HG03342 (cell line): Measurements from ENCODE around the gene MYRFL.

Source experiments
- ATAC-seq: cut with Tn5 transposase; IDR thresholded peaks from one replicate; pipeline ENCODE4 v1.9.1; 2021; ENCODE audit warnings: mild to moderate bottlenecking, moderate library complexity; ENCODE audit not compliant: unreplicated experiment

MYRFL gene

DNA sequence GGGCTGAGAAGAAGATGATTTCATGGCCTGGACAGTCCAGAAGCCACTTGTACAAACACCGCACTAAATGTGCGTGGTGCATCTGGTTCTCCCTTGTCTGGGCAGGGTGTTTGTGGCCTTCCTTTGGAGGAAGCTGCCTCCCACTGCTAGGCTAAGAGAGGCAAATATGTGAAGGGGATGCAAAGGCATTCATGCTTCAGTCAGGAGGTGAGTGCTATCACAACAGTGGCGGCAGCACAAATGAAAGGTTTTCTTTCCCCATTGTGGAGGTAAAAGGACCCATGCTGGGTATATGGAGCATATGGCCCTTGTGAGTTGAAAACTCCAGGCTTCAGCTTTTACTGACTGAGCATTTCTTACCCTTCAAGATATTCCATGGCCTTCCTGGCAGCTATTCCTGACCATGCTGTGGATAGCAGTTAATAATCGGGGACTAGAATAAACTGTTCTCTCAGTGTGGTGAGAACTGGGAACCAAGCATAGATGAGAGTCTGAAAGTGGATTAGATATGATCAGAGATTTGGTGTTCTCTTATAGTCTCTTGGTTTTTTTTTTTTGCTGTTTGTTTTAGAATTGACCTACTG lies 69.9 kb downstream of the MYRFL start:
- ATAC-seq: no peak

DNA sequence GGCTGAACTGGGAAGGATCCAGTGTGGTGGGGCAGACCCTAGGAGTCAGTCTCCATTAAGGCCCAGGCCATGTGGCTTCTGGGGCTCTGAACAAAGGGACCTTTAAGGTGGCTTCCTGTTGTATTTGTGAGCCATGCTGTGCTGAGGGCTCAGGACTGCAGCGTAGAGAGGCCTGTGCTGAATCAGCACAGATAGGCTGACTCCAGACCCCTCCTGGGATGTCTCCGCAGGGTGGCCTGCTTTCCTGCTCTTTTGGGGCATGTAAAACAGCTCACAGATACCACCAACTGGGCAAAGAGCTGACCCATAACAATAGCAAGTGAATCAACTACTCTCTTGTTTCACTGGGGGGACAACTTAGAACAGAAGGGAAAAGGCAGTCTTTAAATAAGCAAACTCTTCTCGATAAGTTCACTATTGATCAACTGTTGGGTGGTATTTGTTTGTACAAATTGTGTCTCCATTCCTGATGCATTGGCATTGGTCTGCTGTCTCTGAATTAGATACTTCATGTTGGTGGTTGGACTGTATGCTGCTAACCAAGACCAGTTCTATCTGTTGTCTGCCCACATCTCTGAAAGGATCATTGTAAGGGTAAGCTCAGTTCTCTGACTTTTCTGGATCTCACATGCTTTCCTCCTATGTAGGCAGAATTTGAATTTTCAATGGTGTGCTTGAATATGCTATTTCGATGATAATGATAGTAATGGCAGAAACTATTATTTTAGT lies 71.8 kb downstream of the MYRFL start:
- no peak for ATAC-seq

DNA sequence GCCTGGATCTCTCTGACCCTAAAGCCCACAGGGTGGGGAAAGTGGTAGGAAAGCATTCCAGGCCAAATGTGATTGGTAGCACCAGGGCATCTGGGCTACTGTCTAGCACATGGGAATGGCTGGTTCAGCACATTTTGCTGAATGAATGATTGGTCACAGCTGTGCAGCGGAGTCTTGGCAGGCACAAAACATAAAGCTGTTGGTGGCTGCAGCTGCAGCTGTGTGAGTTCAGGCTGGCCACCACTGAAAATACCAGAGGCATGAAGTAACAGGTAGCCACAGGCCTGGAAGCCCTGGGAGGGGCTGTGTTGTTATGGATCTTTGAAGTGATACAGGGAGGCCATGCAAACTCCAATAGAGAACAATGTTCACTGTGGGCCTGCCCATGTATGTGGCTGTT lies 72.7 kb downstream of the MYRFL start:
- no peak for ATAC-seq

DNA sequence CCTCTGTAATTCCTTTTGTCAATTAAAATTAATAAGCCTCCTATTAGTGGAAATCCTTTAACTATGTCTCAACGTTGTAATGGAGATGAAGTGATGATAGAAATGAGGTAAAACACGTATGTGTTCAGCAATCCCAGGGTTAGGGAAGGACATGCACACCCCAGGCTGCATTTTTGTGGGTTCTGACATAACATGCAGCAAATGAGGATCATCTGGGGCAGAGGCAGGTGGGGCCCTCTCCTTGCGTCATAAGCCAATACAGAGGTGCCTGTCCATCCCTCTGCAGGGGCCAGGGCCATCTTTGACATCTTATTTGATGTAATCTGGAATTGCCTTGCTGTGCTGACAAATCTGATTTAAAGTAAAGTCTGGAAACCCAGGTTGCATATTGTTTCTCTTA lies 73.2 kb downstream of the MYRFL start:
- ATAC-seq: no peak

DNA sequence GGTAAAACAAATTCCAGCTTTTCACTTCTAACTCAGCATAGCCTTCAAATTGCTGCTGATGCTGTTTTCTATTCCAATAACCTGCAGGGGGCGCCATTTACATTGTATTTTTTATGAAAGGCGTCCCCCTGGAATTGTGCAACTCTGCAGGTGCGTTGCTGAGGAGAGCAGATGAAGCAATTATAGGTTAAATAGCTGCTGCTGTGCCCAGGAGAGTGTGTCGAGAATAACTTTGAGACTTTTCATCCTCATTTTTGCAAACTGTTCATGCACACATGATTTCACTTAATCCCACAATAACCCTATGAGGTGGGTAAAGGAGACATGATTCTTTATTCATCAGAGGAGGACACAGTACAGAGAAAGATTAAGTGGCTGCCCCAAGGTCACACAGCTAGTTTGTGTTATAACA lies 75.7 kb downstream of the MYRFL start:
- ATAC-seq: peak; percentile 80

DNA sequence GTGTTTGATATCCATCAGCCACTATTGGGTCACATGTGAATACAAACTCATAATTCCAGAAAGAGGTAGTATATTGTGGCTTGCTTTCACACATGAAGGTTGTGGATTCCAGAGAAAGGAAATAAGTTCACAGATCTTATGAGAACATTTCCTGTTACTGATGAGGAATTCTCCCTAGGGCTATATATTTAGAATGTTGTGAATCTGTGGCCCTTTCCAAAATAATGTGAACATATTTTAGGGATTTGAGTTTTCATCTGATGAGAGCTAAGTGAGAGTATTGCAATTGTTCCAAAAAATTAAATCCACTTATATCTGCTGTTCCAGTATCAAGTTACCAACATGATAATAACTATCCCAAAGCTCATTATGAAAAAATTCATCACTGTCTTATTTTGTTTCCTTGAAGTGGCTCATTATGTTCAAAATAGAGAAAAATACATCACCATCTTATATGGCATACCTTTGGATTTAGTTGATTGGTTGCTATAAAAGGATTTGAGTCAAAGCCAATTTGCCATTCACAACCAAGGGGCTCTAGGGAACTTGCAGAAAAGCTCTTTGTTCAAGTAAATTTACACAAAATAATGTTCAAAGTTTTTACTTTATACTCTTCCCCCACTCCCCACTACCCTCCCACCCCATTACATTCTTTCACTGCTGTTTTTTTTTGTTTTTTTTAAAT lies 76.3 kb downstream of the MYRFL start:
- ATAC-seq: no peak

DNA sequence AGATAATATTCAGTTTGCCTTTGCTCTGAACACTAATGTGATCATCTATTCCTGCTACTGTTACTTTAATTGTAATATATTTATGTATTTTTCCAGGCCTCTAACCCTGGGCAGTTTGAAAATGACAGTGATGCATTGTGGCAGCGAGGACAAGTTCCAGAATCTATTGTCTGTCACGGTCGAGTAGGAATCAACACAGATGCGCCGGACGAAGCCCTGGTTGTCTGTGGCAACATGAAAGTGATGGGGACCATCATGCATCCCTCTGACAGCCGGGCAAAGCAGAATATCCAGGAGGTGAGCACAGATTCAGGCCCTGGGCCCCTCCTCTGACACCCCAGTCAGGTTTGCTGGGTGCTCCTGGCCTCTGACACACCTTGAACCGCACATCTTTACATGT lies 78.5 kb downstream of the MYRFL start:
- ATAC-seq: no peak

DNA sequence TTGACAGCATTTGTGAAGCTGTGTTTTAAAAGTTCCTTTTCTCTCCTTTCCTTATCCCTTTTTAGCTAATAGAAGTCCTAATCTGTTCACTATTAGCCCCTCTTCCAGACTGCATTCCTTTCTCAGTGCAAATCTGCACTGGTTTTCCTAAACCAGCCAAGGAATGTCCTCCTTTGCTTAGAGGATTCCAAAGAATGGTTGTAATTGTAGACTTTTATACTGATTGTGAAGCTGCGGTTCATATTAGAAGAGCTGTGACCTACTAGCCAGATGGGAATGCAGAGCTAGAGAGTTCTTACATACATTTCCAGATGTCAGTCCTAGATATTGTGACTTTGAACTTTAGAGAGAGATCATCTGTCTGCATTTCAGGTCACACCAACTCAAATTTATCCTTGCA lies 79.8 kb downstream of the MYRFL start:
- no peak for ATAC-seq

DNA sequence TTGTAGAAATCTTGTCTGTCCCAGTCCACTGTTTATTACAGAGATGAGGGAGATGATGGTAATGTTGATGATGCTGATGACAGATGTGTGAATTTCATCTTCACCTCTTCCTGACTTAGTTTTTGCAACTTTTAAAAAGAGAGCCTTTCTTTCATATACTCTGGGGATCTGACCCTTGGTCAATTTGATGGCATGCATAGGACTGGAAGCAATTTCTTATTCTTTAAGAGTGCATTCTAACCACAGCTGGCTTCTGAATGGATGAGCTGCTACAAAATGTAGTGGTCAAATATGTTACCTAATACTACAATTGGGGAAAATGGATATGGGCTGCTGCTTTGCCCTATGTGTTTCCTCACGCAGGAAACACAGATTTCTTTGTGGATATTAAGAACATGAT lies 80.8 kb downstream of the MYRFL start:
- no peak for ATAC-seq

DNA sequence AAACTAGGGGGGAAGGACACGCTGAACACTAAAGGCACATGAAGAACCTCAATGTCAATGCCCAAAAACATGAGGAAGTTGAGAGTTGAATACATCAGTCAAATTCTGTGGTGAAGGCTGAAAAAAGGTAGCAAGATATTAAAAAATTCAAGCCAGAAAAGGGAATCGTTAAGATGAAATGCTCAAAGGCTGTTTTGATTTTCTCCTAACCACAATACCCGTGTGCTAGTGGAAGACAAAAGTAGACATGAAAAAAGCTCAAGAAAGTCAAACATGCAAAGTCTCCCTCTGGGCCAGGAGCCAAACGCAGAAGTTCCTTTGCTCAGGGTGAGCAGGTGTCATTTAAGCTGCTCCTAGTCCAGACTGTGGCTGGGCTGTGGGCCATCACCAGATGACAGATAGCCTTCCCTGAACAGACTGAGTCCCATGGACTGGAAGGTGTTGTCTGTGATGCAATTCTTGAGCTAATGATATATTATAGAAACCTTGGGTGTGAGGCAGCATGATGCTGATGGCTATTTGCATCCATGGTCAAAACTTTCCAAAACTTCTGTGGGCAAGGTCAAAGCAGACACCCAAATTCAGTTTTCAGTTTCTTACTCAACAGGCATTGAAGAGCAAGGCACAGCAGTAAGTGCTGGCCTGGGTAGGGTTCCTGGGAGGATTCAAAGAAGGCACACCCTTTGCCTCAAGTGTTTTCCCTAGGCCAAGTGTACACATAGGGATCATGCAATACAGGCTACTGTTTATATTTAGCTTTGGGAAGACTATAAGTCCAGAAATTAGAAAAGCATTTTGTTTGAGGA lies 81.6 kb downstream of the MYRFL start:
- peak; percentile 89 for ATAC-seq

DNA sequence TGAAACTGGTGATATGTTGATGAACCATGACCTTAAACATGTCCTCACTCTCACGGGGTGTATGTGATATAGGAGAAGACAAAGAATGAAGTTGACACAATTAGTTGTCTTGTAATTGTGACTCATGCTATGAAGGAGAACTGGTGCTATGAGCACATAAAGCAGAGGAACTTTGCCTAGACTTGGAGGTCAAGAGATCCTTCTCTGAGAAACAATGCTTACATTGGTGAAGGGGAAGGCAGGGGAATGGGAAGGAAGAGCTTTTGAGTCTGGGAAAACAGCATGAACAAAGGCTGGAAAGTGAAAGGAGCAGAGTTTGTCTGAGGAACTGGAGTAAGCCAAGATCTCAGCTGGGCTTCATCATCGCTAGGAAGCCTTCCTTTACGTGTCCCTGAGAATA lies 83.2 kb downstream of the MYRFL start:
- ATAC-seq: no peak

DNA sequence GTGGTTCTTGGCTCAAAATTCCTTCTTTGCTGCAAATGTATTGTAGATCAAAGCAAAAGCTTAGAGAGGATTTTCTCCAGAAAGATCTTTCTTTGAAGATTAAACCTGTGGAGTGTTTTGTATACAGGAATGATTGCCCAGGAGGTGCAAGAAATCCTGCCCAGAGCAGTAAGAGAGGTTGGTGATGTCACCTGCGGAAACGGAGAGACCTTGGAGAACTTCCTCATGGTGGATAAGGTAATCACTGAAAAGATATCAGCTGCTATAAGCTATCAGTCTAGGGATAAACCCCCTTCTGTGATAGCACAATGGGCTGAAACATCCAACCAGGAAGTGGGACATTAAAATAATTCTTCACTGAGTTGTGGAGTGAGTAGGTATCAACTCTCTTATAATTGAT lies 85.7 kb downstream of the MYRFL start:
- no peak for ATAC-seq

DNA sequence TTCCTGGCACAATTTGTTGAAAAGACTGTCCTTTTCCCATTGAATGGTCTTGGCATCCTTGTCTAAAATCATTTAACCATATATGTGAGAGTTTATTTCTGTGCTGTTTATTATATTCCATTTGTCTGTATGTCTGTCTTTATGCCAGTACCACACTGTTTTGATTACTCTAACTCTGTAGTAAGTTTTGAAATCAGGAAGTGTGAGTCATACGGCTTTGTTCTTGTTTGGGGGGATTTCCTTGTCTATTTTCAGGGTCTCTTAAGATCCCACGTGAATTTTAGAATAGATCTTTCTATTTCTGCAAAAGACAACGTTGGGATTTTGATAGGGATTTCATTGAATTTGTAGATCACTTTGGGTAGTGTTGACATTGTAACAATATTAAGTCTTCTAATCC lies 88.5 kb downstream of the MYRFL start:
- ATAC-seq: no peak

DNA sequence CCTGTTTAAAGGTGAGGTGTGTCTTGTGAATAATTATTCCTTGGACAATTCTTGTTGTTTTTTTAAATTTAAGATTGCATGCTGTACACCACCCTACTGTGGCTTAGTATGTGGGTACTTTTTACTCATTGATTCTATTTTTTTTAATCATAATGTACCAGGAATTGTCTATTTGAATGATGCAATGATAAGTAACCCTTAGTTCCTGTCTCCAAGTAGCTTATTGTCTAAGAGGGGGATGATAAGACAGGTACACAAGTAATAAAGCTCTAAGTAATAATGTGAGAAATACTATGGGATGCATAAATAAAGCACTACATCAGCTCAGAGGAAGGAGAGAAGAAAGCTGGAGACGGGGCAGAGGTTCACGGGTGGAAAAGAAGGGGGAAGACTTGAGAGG lies 90.9 kb downstream of the MYRFL start:
- no peak for ATAC-seq

DNA sequence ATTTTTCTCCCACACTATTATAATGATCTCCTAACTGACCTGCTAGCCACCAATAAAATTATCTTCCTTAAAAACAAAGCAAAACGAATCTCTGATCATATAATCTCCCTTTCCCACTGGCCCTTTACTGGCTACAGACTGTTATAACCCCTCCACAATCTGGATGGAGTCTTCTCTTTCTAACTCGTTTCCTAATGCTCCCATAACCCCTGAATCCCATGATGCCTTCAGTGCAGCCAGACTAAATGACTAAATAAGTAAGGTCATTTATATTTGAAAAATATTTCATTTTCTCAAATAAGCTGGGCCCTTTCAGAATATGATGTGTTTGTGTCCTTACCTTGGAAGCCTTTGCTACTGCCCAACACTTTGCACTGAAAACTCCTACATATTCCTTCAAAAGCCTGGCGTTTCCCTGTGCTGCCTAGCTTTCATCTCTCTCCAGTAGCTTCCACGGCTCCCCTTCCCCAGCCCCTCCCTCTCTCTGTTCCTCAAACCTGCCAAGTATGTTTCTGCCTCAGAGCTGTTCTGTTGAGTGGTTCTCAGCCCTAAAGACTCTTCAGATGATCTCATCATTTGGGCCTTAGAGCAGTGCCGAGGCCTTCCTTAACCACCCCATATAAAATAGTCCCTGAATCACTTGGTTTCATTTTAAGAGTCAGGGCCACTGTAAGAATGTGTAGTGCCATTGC lies 91.7 kb downstream of the MYRFL start:
- ATAC-seq: no peak

DNA sequence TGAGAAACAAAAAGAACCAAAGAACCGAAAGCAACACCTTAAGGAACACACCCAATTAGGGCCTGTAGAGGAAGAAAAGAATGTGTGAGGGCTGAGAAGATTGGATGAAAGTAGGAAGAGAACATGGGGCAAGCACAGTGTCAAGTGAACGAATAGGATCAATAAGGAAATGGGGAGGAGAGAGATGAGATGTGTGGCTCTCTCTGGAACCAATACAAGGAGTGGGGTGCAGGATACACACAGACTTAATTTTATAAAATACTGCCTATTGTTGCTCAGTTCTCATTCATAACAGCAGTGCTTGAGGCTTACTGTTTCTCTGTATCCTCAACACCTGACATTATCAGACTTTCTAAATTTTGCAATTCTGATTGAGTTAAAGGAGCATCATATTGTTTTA lies 93.3 kb downstream of the MYRFL start:
- no peak for ATAC-seq

DNA sequence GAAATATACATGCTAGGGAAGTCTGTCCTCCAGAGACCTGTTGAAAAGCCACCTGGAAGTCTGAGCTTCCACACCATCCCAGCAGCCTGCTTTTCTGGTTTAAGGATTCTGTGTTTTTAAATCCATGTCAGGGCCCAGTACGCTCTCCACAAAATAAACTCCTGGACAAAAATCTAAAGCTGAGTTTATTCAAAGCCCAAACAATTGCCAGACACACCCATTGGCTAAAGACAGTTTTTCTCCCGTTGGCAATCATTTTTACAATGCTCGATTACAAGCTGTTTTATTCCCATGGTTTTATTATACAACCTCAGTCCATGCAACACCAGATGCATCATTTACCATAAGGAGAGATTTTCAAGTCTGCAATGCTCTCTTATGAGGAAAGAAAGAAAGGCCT lies 94.5 kb downstream of the MYRFL start:
- no peak for ATAC-seq

DNA sequence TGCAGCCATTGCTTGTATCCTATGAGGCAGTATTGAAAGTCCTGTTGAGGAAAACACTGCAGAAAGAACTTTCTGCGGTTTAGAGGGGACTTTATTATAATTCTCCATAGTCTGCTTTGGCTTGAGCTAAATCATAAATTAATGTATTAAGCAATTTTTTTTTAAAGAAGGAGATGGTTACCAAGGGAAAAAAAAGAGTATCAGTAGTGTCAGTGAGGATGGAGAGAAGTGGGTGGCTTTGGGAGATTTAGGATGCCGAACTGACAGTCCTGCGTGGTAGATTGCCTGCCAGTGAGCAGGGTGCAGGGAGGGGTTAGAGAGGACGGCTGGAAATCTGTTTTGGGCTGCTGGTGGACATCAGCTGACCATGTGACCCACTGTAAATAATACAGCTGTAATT lies 96.8 kb downstream of the MYRFL start:
- no peak for ATAC-seq

DNA sequence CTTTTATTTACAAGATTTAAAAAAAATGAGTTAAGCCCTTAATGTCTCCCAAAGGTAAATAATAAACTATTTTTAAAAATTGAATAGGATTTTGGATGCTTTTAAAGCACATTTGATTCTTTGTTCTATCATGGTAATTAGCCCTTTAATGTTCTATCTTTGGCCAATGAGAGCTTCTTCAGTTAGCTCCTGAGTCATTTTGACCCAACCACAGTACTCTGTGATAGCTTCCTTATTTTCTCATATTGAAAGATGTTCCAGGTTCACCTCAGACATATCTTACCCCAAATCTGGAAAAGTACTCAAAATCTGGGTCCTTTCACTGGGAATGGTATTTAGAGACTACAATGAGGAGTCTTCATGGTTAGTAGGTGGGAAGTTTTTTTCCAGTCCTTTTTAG lies 98.0 kb downstream of the MYRFL start:
- ATAC-seq: no peak

DNA sequence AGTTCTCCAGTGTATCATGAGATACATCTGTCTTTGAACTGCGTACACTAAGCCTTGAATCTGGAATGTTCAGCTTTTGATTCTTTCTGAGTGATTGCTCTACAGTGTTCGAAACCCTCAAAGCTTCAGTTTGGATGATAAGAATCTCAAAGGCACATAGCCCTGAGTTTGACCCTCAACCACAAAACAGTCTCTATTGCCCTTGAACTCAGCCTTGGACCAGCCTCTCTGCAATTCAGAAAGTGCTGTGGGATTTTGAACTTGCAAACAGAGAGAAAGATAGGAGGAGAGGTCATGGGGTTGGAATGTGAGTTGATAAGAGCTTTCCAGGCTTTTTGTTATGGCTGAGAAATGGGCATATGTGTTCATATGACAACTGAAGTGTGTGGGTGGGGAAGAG lies 100.3 kb downstream of the MYRFL start:
- ATAC-seq: no peak

DNA sequence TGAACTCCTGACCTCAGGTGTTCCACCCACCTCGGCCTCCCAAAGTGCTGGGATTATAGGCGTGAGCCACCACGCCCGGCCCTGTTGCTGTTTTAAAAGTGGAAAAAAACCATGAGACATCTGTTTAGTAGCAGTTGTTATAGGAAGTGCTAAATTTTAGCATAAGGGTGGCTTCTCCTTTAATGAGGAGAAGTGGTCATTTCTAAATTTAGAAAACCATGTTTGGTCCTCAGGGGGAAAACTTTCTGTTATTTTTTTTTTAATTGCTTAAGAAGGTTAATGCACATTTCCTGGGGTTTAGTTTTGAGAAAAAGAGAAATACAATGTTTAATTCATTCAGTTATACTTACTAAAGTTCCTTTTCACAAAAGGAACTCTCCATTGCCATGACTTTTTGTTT lies 102.1 kb downstream of the MYRFL start:
- ATAC-seq: no peak
